Stimulated activated CD4-positive, alpha-beta T cell treated with anti-CD3 and anti-CD28 coated beads, Interleukin-12 subunit alpha, Interleukin-12 subunit beta, amount 100 ng/mL, for 24 hours (primary cell): ENCODE results near the gene CFAP58.

Experiments
- DNase-seq, 2 experiments: peaks; one replicate each; pipeline ENCODE4 v3.0.0-alpha.2; 2020; ENCODE audit warnings: low read depth in 2 of 2

Gene CFAP58

GRCh38 chr10:104480797-104481196, 127.2 kb downstream of the CFAP58 start:
- no peak for DNase-seq

DNA sequence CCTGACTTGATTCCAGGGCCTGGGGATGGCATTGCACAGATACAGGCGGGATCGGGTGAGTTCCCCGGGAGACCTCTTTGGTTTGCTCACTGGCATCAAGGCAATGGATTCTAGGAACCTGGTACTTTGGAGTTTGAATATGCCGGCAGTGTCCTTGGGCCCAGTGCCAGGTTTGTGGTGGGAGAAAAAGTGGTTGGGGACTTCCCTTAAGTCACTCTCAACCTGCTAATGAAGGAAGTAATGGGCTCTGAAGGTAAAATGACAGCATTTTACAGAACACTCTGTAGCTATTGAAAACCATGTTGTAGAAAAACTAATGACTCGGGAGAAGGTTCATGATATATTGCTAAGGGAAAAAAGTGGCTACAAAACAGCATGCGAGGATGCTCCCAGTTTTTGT, 129.9 kb downstream of the CFAP58 start:
- no peak for DNase-seq

GRCh38 chr10:104485632-104486031, 132.0 kb downstream of the CFAP58 start:
- DNase-seq, result no peak

GRCh38 chr10:104486803-104487202, 133.2 kb downstream of the CFAP58 start:
- no peak for DNase-seq

DNA sequence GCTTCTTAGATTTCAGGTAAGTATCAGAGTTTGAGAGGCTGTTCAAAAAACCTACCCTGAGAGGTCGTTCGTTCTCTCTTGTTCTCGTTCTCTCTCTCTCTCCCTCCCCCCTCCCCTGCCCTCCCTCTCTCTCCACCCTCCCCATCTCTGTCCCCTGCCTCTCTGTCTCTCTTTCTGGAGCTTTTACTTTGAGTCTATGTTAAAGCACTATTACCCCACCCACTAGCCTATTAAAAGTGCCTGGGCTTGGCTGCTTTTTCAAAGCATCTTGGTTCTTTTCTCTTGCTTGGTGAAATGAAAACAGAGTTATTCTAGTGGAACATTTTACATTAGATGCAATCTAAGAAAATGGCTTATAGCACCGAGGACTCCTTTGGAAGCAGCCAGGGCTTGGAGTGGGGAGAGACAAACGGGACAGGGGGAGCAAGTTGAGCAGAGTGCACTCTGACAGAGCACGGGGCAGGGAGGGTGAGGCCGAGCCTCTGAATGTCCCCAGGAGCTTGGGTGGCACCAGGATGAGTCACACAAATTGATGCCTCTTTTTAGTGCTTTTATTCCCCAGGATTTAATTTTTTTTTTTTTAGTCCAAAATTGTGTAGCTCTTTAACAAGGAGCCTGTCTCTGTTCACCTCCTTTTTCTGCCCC, 134.3 kb downstream of the CFAP58 start:
- DNase-seq, result no peak

DNA sequence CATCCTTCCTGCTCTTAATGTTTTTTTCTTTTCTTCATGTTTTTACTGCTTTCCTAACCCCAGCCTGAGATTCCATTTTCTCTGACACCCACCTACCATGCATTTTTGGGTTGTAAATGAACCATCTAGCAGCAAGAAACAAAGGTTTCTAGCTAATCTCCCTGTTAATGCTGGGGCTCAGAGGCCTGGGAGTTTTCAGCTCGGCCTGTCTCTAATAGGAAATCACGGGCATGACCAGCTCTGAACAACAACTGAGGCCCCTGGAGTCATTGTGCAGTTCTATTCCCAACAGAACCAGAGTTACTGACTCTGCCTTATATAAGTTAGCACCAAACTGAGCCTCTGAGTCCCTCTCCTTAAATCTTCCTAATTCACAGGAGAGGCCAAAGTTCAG, 134.8 kb downstream of the CFAP58 start:
- no peak for DNase-seq

DNA sequence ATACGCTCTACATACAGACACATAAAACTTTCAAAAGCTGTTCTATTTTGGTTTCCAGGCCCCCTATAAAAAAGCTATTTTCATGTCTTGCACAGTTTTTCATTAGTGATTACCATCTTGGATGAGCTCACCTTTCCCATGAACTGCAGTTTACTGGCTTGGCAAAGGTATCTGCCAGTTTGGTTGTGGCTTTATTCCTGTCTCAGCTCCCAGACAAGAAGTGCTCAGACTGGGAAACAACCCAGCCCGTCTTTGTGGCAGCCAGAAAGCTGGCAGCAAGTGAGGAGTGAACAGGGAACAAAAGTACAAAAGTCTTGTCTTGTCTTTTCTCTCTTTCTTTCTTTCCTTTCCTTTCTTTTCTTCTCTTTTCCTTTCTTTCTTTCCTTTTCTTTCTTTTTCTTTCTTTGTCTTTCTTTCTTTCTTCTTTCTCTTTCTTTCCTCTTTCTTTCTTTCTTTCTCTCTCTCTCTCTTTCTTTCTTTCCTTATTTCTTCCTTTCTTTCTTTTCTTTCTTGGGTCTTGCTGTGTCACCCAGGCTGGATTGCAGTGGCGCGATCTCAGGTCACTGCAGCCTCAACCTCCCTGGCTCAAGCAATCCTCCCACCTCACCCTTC, 138.8 kb downstream of the CFAP58 start:
- DNase-seq, result no peak

DNA sequence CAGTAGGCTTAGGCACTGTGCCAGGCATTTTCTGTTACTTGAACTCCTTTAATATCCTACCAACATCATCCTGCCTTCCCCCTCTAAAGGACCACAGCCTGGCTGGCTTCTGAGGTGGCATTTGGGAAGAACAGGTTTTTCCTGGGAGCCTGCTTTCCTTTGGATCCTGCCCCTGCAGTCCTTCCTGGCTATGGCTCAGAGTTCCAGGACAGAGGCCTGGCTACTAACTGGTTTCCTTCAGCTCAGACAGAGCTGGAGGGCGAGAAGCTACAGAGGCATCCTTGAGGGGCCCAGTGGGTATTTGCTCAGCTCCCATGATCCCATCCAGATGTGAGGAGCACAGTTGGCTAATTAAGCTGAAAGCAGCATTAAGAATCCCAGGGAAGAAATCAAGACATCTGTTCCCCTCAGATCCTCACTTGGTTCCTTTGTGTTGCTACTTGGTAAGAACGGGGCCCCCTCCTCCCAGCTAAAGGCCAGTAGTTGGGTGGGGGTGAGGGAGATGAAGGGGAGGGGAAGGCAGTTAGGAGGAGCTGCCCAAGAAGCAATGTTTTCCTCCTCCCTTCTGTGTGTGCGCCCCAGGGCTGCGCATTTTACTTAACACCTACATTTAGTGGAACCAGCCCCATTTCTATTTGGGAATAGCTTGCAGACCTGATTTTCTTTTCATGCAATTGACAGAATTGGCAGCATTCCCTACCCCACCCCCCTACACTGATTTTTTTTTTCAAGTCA, 144.9 kb downstream of the CFAP58 start:
- no peak for DNase-seq

- no peak for DNase-seq
These were observed 147.8 kb downstream of the CFAP58 start for GRCh38 chr10:104501449-104501848.

DNA sequence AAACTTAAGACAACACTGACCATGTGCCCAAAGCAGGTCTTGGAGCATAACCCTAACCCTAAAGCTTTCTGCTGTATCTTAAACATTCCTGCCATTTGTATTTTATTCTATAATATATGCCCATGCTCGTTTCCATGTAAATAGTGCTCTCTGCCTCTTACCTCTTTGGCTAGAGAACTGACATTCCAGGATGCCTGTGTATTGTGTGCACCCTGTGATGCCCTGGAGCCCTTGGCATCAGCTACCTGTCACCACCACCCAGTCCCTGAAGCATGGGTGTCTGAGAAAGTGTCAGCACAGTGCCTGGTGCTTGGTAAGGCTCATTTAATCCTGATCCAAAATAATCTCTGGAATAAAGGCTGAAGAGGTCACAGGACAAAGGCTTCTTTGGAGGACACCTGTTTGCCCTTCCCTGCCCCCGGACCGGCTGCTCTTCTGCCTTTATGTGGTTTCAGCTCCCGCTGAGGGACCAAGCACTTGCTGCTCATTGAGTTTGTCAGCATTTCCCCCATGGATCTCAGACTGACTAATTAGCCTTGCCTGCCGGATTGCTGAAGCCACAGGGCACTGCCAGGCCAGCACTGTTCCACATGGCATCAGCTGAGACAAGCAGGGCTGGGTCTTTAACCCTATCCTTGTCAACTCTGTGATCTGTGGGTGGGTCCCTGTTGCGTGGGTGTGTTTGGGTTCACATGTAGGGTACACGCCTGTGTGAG, 148.4 kb downstream of the CFAP58 start:
- DNase-seq, result no peak

DNA sequence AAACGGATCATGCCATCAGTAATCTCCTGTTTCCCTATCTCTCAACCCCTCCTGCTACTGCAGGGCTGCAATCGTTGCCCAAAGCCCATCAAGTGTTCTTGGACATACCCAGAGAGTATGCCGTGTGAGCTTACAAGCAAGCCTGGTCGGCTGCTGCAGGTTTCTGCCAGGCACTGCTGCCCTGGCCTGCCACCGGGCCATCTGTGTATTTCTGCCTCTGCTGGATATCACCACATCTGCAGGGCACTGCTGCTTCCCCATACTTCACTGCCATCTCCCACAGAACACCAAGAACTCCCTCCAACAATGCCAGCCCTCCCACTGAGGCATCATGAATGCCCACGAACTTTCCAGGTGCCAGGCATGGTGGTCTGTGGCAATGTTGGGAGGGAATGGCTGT, 149.3 kb downstream of the CFAP58 start:
- no peak for DNase-seq
